GM12872 (cell line): ENCODE results near the gene MEF2D.

ENCODE experiments used
- CTCF ChIP-seq: IDR thresholded peaks from 3 replicates; pipeline ENCODE4 v1.5.1; 2011; ENCODE audit warnings: low read depth, mild to moderate bottlenecking, low read length, moderate library complexity; ENCODE audit not compliant: insufficient read depth

The MEF2D gene

GRCh38 chr1:156477526-156478249 is 22.9 kb downstream of the MEF2D start:
- TF ChIP-seq CTCF: no peak

GRCh38 chr1:156476501-156477298 is 23.9 kb downstream of the MEF2D start:
- TF ChIP-seq CTCF: no peak

- TF ChIP-seq CTCF: no peak
Measured at GRCh38 chr1:156475568-156476500, 24.7 kb downstream of the MEF2D start.

- TF ChIP-seq CTCF: no peak
Measured at GRCh38 chr1:156474966-156475365, 25.6 kb downstream of the MEF2D start.

- TF ChIP-seq CTCF: no peak
Measured at GRCh38 chr1:156471496-156472490, 28.8 kb downstream of the MEF2D start.

GRCh38 chr1:156470473-156470872 is 30.1 kb downstream of the MEF2D start:
- no peak for TF ChIP-seq CTCF
